ENCODE data around the gene USP10. TPM values are rescaled to one million over a fixed set of nuclear protein-coding genes. Genes with fewer than 3 reads are reported as not detected.

USP10 gene
- total RNA-seq, 2 experiments from 2014 or later, result 99.3 to 106 TPM

DNA sequence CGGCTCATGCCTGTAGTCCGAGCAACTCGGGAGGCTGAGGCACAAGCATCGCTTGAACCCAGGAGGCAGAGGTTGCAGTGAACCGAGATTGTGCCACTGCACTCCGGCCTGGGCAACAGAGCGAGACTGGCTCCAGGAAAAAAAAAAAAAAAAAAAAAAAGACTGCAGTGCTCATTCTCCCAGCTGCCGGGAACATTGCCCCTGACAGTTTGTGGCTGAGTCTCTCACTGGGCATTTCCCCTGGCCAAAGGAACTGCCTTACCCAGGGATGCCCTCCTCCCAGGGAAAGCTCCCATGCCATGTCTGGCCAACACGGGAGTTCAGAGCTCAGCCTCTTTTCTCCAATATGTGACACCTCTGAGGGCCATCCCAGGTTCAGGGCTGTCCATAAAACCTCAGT is 21.3 kb upstream of the USP10 start:
- Histone ChIP-seq H3K27me3 (ENCODE audit: control insufficient read depth in 1 of 2, insufficient read depth in 2 of 2, low read length in 2 of 2) (peaks cover 0 to 5% of the 10 kb centered on the region in 2 experiments), H3K9me3 (ENCODE audit: control insufficient read depth in 1 of 2, insufficient read depth in 1 of 2, low read length in 2 of 2) (no peaks in the 10 kb centered on the region), H3K27ac (ENCODE audit: low read depth in 1 of 2, low read length in 2 of 2) (no peak overlapping the region), H3K4me3 (ENCODE audit: low read length) (no peak overlapping the region), H3K36me3 (ENCODE audit: insufficient read depth, low read length) (no peaks in the 10 kb centered on the region), H3K4me1 (ENCODE audit: insufficient read depth, low read length) (no peaks in the 10 kb centered on the region)
- DNase-seq (no peak), ATAC-seq (ENCODE audit: poor library complexity) (no peak)
- intact Hi-C loops (cut with DNase I, micrococcal nuclease), result no loop called here
- TF ChIP-seq, protein P1, sequence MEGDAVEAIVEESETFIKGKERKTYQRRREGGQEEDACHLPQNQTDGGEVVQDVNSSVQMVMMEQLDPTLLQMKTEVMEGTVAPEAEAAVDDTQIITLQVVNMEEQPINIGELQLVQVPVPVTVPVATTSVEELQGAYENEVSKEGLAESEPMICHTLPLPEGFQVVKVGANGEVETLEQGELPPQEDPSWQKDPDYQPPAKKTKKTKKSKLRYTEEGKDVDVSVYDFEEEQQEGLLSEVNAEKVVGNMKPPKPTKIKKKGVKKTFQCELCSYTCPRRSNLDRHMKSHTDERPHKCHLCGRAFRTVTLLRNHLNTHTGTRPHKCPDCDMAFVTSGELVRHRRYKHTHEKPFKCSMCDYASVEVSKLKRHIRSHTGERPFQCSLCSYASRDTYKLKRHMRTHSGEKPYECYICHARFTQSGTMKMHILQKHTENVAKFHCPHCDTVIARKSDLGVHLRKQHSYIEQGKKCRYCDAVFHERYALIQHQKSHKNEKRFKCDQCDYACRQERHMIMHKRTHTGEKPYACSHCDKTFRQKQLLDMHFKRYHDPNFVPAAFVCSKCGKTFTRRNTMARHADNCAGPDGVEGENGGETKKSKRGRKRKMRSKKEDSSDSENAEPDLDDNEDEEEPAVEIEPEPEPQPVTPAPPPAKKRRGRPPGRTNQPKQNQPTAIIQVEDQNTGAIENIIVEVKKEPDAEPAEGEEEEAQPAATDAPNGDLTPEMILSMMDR (IDR thresholded peaks at IDR 0.05), result no peak
- no peaks in the 10 kb centered on the region for H3K9me3 Mint-ChIP-seq
- no peak overlapping the region for H3K27ac Mint-ChIP-seq
- no peak overlapping the region for H3K4me3 Mint-ChIP-seq
- no peaks in the 10 kb centered on the region for H3K4me1 Mint-ChIP-seq (ENCODE audit: low read depth)
- ChIA-PET POLR2A (no interaction called here), CTCF (no interaction called here)
- no peaks in the 10 kb centered on the region for H3K36me3 Mint-ChIP-seq (ENCODE audit: low read depth)
- no peaks in the 10 kb centered on the region for H3K27me3 Mint-ChIP-seq

DNA sequence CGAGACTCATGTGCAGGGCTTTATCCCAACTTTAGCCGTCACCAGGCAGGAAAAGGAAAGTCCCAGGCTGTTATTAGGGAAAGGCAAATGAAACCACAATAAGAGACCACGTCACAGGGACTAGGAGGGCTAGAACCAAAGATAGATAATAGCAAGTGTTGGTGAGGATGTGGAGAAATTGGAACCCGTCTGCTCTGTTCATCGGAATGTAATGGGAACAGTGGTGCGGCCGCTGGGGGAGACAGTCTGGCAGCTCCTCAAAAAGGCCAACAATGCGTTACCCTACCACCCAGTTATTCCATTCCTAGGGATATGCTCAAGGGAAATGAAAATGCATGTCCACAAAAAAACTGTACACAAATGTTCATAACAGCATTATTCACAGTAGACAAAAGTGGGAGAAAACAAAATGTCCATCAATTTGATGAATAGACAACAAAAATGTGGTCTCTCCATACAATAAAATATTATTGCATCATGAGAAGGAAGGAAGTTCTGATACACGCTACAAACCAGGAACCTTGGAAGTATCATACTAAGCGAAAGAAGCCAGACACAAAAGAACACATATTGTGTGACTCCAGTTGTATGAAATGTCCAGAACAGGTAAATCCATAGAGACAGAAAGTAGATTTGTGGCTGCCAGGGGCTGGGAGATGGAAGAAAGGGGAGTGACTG is 19.5 kb upstream of the USP10 start:
- DNase-seq, result no peak
- Mint-ChIP-seq H3K27me3 (no peaks in the 10 kb centered on the region), H3K9me3 (no peaks in the 10 kb centered on the region), H3K4me1 (ENCODE audit: low read depth) (no peaks in the 10 kb centered on the region), H3K27ac (no peak overlapping the region), H3K36me3 (ENCODE audit: low read depth) (no peaks in the 10 kb centered on the region), H3K4me3 (no peak overlapping the region)
- Histone ChIP-seq H3K4me1 (ENCODE audit: insufficient read depth, low read length) (no peaks in the 10 kb centered on the region), H3K27ac (ENCODE audit: low read depth in 1 of 2, low read length in 2 of 2) (no peak overlapping the region), H3K36me3 (ENCODE audit: insufficient read depth, low read length) (no peaks in the 10 kb centered on the region), H3K27me3 (ENCODE audit: control insufficient read depth in 1 of 2, insufficient read depth in 2 of 2, low read length in 2 of 2) (peaks cover 0 to 9% of the 10 kb centered on the region in 2 experiments), H3K4me3 (ENCODE audit: low read length) (no peak overlapping the region), H3K9me3 (ENCODE audit: control insufficient read depth in 1 of 2, insufficient read depth in 1 of 2, low read length in 2 of 2) (no peaks in the 10 kb centered on the region)
- ChIA-PET CTCF (interaction anchor here (1.9 kb wide), 1 partner anchor 8 kb away, joined by 10 read pairs; no protein-coding TSS in a partner anchor), POLR2A (no interaction called here)
- intact Hi-C loops (cut with DNase I, micrococcal nuclease), result no loop called here
- TF ChIP-seq, protein P1 (IDR thresholded peaks at IDR 0.05), result no peak
- no peak for ATAC-seq (ENCODE audit: poor library complexity)

DNA sequence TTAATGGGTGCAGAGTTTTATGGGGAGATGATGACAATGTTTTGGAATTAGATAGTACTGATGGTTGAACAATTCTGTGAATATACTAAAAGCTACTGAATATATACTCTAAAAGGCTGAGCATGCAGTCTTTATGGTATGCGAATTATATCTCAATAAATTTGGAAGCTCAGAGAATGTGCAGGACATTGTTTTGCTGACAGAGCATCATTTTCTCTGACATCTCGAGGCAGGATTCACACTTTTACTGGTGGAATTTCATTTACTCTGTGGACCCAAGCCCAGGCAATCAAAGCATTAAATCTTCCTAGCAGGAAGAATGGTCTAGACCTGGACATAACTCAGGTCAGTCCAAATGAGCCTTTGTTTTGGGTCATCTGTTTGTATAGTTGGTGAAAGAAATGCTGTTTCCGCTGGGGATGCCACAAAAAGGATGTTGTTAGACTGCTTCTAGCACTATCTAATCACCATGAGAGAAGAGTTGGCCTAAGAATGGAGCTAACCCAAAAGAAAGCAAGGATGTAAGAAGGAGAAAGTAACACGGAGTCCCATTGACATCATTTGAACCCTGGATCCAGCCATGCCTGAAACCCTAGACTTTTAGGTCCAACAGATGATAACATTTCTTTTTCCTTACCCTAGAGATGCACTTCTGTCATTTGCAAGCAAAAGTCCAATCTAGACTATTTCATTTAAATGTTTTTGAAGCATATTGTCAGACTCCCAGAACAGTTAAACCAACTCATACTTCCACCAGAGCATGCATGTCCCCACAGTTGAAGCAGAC is 18.8 kb upstream of the USP10 start:
- ATAC-seq (ENCODE audit: poor library complexity) (no peak), DNase-seq (no peak)
- Mint-ChIP-seq H3K27ac (no peak overlapping the region), H3K9me3 (no peaks in the 10 kb centered on the region), H3K4me1 (ENCODE audit: low read depth) (no peaks in the 10 kb centered on the region), H3K4me3 (no peak overlapping the region), H3K36me3 (ENCODE audit: low read depth) (no peaks in the 10 kb centered on the region), H3K27me3 (no peaks in the 10 kb centered on the region)
- TF ChIP-seq, protein P1 (IDR thresholded peaks at IDR 0.05), result no peak
- Histone ChIP-seq H3K27ac (ENCODE audit: low read depth in 1 of 2, low read length in 2 of 2) (no peak overlapping the region), H3K9me3 (ENCODE audit: control insufficient read depth in 1 of 2, insufficient read depth in 1 of 2, low read length in 2 of 2) (no peaks in the 10 kb centered on the region), H3K4me3 (ENCODE audit: low read length) (no peak overlapping the region), H3K4me1 (ENCODE audit: insufficient read depth, low read length) (no peaks in the 10 kb centered on the region), H3K27me3 (ENCODE audit: control insufficient read depth in 1 of 2, insufficient read depth in 2 of 2, low read length in 2 of 2) (peaks cover 0 to 9% of the 10 kb centered on the region in 2 experiments), H3K36me3 (ENCODE audit: insufficient read depth, low read length) (no peaks in the 10 kb centered on the region)
- intact Hi-C loops (cut with DNase I, micrococcal nuclease), result no loop called here
- ChIA-PET POLR2A (no interaction called here), CTCF (interaction anchor here (1.9 kb wide), 1 partner anchor 9 kb away, joined by 10 read pairs; no protein-coding TSS in a partner anchor)
